Ecto neural progenitor cell (in vitro differentiated cells): Measurements from ENCODE around the gene TIMM44.
A peak's percentile ranks its signal among the peaks of the same experiment; 100 is the strongest.
"Not testable (repeated sequence)": the region's sequence is repeated elsewhere in the genome, so short reads cannot be mapped to it uniquely, and the experiment has no call there.

Experiments
- DNase-seq: peaks from one replicate; pipeline ENCODE4 v3.0.0-alpha.2; 2018; ENCODE audit warnings: low spot score

Gene TIMM44

GRCh38 chr19:7900401-7900870 is 43.0 kb downstream of the TIMM44 start:
- DNase-seq = no peak

GRCh38 chr19:7899751-7900378 is 43.6 kb downstream of the TIMM44 start:
- no peak for DNase-seq

GRCh38 chr19:7898967-7899366 is 44.5 kb downstream of the TIMM44 start:
- no peak for DNase-seq

- DNase-seq = no peak
Observed at GRCh38 chr19:7897292-7897691, 46.2 kb downstream of the TIMM44 start.

- DNase-seq = no peak
Observed at GRCh38 chr19:7895565-7895964, 47.9 kb downstream of the TIMM44 start.

GRCh38 chr19:7894612-7895309 is 48.7 kb downstream of the TIMM44 start:
- no peak for DNase-seq

- DNase-seq = not testable (repeated sequence)
Observed at GRCh38 chr19:7893362-7894101, 49.9 kb downstream of the TIMM44 start.

GRCh38 chr19:7888826-7889217 is 54.6 kb downstream of the TIMM44 start:
- no peak for DNase-seq

GRCh38 chr19:7888145-7888825 is 55.2 kb downstream of the TIMM44 start, which contains the start of gene LRRC8E:
LRRC8E (plus strand) TSS chr19:7888510; CDS start chr19:7895604, 7,094 bp downstream.
- peak; percentile 82 for DNase-seq

GRCh38 chr19:7887408-7888144 is 55.9 kb downstream of the TIMM44 start:
- no peak for DNase-seq

- DNase-seq = no peak
Observed at GRCh38 chr19:7885818-7886217, 57.6 kb downstream of the TIMM44 start.

- DNase-seq = no peak
Observed at GRCh38 chr19:7883796-7884570, 59.5 kb downstream of the TIMM44 start.

- no peak for DNase-seq
Observed at GRCh38 chr19:7883105-7883504, 60.4 kb downstream of the TIMM44 start.

- no peak for DNase-seq
Observed at GRCh38 chr19:7881910-7882309, 61.6 kb downstream of the TIMM44 start.

GRCh38 chr19:7879836-7880235 is 63.6 kb downstream of the TIMM44 start:
- DNase-seq = no peak

- DNase-seq = no peak
Observed at GRCh38 chr19:7879111-7879807, 64.2 kb downstream of the TIMM44 start.

GRCh38 chr19:7877249-7877836 is 66.1 kb downstream of the TIMM44 start:
- DNase-seq = no peak
